LoVo (cell line): ENCODE measurements around the gene MPO.

Source experiments
- DNase-seq: peaks from one replicate; pipeline ENCODE4 v3.0.0-alpha.2; 2016; ENCODE audit warnings: low spot score

MPO gene

GRCh38 chr17:58319173-58320162 is 38.7 kb upstream of the MPO start:
- no peak for DNase-seq

DNA sequence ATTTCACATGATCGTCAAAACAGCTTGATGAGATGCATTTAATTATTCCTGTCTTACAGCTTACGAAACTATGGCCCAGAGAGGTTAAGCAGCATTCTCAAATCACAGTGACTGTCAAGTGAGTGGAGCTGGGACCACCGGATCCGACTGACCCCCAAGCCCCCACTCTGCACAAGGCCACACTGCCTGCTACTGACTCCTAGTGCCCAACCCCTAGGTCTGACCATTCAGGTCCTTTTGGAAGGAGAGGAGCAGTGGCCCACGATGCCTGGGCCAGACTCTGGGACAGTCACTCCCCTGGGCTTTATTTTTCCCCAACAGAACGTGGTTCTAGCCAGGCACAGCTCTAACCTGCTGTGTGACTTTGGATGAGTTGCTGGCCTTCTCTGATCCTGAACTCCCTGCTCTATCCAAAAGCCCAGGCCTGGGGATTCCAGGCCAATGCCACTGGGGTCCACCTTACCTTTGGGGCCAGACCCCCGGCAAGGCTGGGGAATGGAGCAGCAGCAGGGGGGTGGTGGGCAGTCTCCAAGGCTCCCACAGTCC is 38.0 kb upstream of the MPO start:
- no peak for DNase-seq

- no peak for DNase-seq
Measured at GRCh38 chr17:58318065-58318481, 37.3 kb upstream of the MPO start.

DNA sequence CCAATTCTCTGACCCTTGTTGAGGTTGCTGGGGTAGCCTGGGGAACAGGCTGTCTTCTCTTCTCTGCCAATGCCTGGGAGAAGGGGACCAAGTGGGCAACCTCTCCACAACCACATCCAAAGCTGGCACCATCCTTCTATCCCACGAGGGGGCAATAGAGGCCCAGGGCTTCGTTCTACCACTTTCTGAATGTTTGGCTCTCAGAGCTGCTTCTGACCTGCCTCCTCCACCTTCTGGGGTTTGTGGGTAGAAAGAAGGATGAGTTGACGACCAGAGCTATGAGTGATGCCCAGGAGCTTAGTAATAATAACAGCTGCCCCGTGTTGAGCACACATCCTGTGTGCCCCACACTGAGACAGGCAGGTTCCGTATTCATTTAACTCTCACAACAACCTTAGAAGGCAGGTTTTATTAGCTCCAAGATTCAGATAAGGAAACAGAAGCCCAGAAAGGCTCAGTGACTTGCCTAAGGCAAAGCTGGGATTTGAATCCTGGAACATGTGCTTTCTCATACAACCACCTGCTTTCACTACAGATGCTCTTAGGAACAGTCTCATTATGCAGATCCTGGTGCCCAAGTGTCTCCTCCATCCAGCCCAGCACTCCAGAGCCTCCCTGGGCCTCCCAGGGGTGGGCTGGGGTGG is 36.8 kb upstream of the MPO start:
- DNase-seq = peak; percentile 82

GRCh38 chr17:58316260-58316960 is 35.7 kb upstream of the MPO start:
- DNase-seq = no peak

DNA sequence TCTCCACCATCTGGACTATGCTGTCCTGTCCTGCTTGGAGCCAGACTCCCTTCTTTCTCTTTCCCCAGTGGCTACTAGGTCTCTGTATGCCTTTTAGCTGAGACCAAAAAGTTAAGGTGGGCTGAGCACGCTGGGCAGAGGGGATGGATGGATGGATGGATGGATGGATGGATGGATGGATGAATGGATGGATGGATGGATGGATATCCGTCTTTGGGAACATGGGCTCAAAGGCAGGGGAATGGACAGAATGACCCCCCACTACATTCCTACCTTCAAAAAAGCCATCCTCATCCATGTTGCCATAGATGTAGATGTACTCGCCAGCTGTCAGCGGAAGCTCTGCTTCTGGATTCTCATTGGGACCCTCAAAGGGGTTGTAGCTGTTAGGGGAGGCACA is 35.0 kb upstream of the MPO start:
- DNase-seq = no peak

GRCh38 chr17:58315281-58315711 is 34.6 kb upstream of the MPO start:
- DNase-seq = no peak

- DNase-seq = no peak
Measured at GRCh38 chr17:58314706-58315015, 33.9 kb upstream of the MPO start.

DNA sequence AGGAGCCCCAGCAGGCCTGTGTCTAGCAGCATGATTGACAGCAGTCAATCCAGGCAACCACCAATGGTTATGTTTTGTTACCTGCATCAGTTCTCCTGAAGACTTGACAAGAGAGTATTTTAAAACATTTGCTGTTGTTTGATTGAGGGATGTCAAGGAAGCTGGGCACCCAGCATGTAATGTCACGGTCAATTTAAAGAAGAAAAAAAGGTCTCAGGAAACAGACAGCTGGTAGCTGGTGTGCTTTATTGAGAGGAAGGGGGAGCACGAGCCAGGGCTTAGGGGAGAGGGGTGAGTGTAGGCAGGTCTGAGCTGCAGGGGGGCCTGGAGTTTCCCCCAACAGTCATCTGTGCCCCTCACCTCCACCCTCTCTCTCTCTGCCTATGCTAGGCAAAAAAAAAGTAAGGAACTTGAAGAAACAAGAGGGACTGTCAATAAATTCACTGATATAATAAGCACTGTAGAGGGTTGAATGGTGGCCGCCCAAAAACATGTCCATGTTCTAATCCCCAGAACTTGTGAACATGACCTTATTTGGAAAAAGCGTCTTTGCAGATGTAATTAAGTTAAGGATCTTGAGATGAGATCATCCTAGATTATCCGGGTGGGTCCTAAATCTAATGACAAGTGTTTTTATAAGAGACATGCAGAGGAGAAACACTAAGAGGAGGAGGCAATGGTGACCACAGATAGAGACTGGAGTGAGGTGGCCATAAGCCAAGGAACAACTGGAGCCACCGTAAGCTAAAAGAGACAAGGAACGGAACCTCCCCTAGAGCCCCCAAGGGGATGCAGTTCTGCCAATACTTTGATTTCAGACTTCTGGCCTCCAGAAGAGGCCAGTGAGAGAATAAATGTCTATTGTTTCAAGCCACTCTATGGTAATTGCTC is 33.3 kb upstream of the MPO start:
- no peak for DNase-seq

DNA sequence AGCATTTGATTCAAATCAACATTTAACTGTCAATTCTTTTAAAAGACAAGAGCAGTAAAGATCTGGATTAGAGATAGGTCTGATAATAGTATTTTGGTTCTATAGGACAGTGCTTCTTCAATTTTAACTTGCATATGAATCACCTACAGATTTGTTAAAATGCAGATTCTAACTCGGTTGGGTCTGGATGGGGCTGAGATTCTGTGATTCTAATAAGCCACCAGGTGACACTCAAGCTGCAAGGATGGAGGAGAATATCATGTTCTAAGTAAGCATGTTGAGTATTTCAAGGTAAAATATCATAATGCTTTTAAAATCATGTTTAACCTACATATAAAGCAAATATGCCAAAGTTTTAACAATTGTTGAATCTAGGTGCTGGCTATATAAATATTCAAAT is 32.1 kb upstream of the MPO start:
- no peak for DNase-seq

- DNase-seq = no peak
Measured at GRCh38 chr17:58312021-58312630, 31.4 kb upstream of the MPO start.

DNA sequence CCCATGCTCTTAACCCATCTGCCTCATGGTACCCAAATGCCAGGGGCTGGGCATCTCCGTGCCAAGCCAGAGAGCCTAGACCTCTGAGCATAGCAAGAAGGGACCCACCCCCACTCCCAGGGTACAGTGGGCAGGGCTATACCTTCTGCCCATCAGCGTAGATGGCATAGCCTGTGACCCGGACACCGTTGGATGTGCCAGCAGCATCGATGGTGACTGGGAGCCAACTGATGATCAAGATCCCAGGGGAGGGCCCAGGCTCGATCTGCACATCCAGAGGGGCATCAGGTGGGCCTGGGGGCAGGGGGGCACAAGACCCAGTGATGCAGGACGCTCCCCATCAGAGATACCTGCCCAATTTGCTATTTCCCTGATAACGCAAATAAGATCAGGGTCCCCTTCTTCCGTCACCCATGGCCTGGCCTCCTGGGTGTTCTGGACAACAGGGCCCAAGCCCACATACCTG is 30.7 kb upstream of the MPO start:
- DNase-seq = no peak

DNA sequence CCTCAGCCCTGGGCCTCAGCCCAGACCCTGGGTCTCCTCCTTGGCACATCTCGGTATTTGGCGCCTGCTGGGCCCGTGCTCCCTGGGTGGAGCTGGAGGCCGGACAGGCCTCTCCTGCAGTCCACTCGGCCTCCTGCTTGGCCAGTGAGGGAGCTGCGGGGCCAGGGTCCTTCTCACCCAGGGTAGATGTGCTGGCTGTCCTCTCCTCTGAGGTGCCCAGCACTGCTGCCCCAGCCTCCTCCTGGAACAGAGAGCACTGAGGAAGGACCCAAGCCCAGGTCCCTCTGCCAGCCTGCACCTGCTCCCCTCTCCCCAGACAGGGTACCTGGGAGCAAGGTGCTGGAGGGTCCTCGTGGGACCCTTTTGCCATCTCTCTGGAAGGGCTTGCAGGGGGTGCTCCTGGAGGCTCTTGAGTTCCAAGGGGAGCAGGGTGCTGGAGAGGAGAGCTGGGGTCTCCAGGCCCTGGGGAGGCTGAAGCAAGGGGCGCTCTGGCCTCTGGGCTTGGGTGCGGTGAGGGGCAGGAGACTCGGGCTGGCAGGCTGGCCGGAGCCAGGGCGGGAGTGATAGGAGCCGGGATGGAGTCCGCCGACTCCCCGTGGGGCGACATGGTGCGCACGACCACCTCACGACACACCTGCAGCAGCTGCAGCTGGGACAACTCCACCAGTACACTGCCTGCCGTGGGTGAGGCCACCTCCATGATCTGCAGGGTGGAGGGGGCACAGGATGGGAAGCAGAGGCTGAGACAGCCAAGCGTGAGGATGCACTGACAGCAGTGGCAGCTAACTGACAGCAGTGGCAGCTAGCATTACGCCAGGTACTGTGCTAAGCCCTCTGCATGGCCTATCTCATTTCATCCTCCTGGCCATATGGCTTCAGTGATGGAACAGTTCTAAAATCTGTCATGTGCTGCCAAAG is 30.0 kb upstream of the MPO start:
- DNase-seq = no peak

- DNase-seq = no peak
Measured at GRCh38 chr17:58309918-58310259, 29.2 kb upstream of the MPO start.

DNA sequence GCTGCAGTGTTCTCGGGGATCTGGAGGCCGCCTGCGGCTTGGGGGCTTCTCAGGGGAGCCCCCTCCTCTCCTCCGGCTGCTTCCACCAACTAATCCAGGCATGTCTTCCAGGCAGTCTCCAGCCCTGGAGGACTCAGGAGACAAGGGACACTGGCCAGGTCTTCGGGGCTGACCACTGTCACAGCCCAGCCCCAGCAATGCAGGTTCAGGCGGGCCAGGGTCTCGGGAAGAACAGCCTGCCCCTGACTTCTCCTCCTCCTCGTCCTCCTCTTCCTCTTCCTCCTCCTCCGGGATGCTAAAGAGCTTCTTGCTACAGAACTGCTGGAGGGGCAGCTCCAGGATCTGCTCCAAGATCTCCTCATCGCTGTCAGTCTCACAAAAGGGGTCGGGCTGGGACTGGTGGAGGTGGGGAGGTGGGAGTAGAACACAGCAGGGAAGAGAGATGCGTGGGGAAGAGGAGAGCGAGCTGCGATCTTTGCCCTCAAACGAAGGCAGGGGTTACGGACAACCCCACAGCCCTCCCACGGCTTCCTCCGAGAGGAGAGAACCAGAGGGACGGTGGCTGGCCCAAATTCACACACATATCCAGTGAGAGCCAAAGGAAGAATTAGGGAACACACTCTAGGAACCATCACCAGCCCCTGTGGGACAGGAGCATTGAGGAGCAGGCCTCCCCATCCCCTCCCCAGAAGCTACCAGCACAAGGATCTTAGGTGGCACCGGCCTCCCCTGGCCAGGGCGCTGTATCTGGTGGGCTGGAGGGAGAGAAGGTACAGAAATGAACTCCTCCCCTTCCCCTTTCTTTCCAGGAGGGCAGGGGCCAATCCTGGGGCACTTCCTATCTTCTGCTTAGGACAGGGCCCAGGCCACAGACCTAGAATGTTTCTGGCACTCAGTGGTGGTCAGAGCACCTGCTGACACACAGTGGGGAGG is 28.5 kb upstream of the MPO start:
- no peak for DNase-seq

DNA sequence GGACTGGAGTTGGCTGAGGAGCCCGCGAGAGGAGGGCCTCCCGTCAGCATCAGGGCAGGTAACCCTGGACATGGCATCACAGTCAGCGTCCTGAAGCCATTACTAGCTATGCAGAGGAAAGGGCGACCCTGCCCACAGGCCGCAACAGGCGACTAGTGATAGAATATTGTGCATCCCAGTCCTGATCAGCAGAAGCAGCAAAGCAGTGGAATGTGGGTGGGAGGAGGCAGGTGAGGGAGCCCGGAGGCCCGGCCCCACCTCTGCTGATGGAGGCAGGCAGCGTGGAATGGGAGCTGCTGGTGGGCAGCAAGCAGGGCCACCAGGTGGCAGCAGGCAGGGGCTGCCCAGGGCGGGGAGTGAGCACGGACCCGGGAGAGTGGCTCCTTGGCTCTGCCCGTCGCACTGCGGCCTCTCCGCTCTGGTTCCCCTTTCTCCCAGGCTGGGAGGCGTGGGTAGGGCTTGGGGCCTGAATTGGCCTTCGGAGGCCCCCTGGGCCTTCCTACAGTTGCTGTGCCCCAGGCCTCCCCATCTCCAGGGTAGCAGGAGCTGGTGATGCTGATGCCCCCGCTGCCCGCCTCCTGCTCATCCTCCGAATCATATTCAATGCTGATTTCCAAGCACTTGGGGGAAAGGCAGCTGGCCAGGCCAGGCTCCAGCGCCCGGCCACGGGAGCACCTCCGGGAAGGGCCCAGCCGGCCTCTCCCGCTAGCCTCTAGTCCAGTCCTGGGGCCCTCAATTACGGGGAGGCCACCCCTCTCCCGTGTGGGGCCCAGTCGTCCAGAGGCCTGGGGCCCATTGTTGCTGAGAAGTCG is 27.6 kb upstream of the MPO start:
- no peak for DNase-seq

DNA sequence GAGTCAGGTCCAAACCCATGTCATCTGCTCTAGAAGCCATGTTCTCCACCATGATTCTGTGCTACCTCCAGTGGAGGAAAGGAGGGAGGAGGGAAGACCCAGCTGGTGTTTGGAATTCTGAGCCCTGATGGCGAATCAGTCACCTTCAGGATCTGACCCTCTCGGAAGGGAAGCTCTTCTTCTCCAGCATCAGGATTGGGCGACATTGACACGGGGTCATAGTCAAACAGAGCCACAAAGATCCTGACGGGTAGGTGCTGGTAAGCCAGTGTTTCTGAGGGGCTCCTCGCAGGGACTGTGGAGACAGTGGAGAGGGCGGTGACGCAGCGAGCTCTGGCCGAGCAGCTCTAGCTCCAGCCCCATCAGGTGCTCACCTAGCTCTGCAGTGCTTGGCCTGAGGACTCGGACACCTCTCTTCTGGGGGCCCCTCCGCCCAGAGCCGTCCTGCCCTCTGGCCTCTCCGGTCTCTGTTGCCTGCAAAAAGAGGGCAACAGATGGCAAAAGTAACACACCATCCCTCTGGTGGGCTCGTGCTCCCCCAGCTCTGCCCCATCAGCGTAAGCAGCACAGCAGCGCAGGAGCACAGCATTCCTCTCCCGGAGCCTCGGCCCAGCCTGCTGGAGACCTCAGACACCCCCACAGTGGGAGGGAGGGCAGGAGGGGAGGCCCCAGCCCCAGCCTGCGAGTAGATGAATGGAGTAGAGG is 26.9 kb upstream of the MPO start:
- no peak for DNase-seq
